ENCODE results near the gene NPTN. TPM values are rescaled to one million over a fixed set of nuclear protein-coding genes. Genes with fewer than 3 reads are reported as not detected.

Gene NPTN
- total RNA-seq, 1 experiment from 2014 or later: 90.9 TPM

DNA sequence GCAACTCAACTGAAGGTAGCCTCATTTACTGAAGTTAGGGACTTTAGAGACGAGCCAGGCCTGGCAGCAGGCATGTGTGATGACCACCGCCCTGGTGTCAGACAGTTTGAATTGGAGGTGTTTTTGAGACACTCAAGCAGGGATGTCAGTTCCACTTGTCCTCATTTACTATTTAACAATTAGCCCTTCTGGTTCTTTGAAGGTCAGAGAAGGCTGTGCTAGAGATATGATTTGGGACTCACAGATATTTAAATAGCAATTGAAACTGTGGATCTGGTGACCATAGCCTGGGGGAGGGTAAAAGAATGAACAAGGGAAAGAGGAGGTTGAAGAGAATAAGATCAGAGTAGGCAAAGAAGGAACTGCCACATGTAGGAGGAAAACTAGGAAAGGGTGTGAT, 115.6 kb downstream of the NPTN start:
- ATAC-seq: no peak
- Histone ChIP-seq H3K9me3 (ENCODE audit: control insufficient read depth in 1 of 2, insufficient read depth in 1 of 2, low read depth in 1 of 2, low read length in 2 of 2) (no peaks in the 10 kb centered on the region), H3K27me3 (ENCODE audit: insufficient read depth, low read length) (no peaks in the 10 kb centered on the region), H3K4me2 (ENCODE audit: low read length) (no peak overlapping the region), H3K9me2 (ENCODE audit: insufficient read depth) (no peaks in the 10 kb centered on the region), H3K4me3 (replicated peaks in 1 of 2; ENCODE audit: low read depth in 1 of 2, low read length in 2 of 2) (no peak overlapping the region), H4K20me1 (ENCODE audit: insufficient read depth) (no peaks in the 10 kb centered on the region), H3K79me2 (ENCODE audit: insufficient read depth, low read length) (no peaks in the 10 kb centered on the region), H2AFZ (ENCODE audit: low read depth, low read length, poor library complexity, severe bottlenecking) (no peak overlapping the region), H3K36me3 (ENCODE audit: control insufficient read depth in 1 of 2, insufficient read depth in 2 of 2, low read length in 2 of 2) (no peaks in the 10 kb centered on the region), H3K9ac (ENCODE audit: low read length) (no peak overlapping the region), H3K27ac (ENCODE audit: low read depth, low read length) (no peak overlapping the region), H3K4me1 (ENCODE audit: control insufficient read depth in 1 of 2, insufficient read depth in 2 of 2, low read length in 2 of 2) (no peaks in the 10 kb centered on the region)
- TF ChIP-seq SRF (IDR thresholded peaks at IDR 0.05; ENCODE audit: low read depth): no peak
- TF ChIP-seq REST (IDR thresholded peaks at IDR 0.05; ENCODE audit: low read depth): no peak
- no peak for TF ChIP-seq YY1 (IDR thresholded peaks at IDR 0.05; ENCODE audit: extremely low read depth, insufficient replicate concordance, low read depth, low read length)
- no peak for TF ChIP-seq JUND (IDR thresholded peaks at IDR 0.05)
- ChIA-PET CTCF (no interaction called here), RAD21 (ENCODE audit: low non-redundant PET in 1 of 2, low total read pairs in 2 of 2, uncharacterized antibody in 2 of 2, unreplicated experiment in 2 of 2) (no interaction called here), POLR2A (no interaction called here)
- BruUV-seq (replicated peaks): no TSS peak
- no peak for DNase-seq (ENCODE audit: low read depth, low spot score)
- intact Hi-C loops (cut with micrococcal nuclease): no loop called here

DNA sequence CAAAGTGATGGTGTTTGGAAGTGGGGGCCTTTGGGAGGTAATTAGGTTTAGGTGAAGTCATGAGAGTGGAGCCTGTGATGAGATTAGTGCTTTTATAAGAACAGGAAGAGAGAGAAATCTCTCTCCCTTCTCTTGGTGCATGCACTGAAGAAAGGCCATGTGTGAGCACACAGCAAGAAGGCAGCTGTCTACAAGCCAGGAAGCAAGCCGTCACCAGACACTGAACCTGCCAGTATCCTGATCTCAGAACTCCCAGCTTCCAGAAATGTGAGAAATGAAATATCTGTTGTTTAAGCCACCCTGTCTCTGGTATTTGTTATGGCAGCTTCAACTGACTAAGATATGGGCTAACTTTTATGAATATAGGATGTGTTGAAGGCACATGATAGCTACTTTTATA, 117.7 kb downstream of the NPTN start:
- Histone ChIP-seq H3K27me3 (ENCODE audit: insufficient read depth, low read length) (no peaks in the 10 kb centered on the region), H4K20me1 (ENCODE audit: insufficient read depth) (no peaks in the 10 kb centered on the region), H3K9me2 (ENCODE audit: insufficient read depth) (no peaks in the 10 kb centered on the region), H3K4me3 (replicated peaks in 1 of 2; ENCODE audit: low read depth in 1 of 2, low read length in 2 of 2) (no peak overlapping the region), H3K79me2 (ENCODE audit: insufficient read depth, low read length) (no peaks in the 10 kb centered on the region), H3K36me3 (ENCODE audit: control insufficient read depth in 1 of 2, insufficient read depth in 2 of 2, low read length in 2 of 2) (no peaks in the 10 kb centered on the region), H3K9me3 (ENCODE audit: control insufficient read depth in 1 of 2, insufficient read depth in 1 of 2, low read depth in 1 of 2, low read length in 2 of 2) (no peaks in the 10 kb centered on the region), H3K4me2 (ENCODE audit: low read length) (no peak overlapping the region), H3K4me1 (ENCODE audit: control insufficient read depth in 1 of 2, insufficient read depth in 2 of 2, low read length in 2 of 2) (no peaks in the 10 kb centered on the region), H2AFZ (ENCODE audit: low read depth, low read length, poor library complexity, severe bottlenecking) (no peak overlapping the region), H3K9ac (ENCODE audit: low read length) (no peak overlapping the region), H3K27ac (ENCODE audit: low read depth, low read length) (no peak overlapping the region)
- RAD21 ChIA-PET (ENCODE audit: low non-redundant PET in 1 of 2, low total read pairs in 2 of 2, uncharacterized antibody in 2 of 2, unreplicated experiment in 2 of 2): no interaction called here
- POLR2A ChIA-PET: no interaction called here
- CTCF ChIA-PET: no interaction called here
- intact Hi-C loops (cut with micrococcal nuclease): no loop called here
- ATAC-seq: no peak
- BruUV-seq (replicated peaks): no TSS peak
- TF ChIP-seq, protein P1, sequence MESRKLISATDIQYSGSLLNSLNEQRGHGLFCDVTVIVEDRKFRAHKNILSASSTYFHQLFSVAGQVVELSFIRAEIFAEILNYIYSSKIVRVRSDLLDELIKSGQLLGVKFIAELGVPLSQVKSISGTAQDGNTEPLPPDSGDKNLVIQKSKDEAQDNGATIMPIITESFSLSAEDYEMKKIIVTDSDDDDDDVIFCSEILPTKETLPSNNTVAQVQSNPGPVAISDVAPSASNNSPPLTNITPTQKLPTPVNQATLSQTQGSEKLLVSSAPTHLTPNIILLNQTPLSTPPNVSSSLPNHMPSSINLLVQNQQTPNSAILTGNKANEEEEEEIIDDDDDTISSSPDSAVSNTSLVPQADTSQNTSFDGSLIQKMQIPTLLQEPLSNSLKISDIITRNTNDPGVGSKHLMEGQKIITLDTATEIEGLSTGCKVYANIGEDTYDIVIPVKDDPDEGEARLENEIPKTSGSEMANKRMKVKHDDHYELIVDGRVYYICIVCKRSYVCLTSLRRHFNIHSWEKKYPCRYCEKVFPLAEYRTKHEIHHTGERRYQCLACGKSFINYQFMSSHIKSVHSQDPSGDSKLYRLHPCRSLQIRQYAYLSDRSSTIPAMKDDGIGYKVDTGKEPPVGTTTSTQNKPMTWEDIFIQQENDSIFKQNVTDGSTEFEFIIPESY (IDR thresholded peaks at IDR 0.05; ENCODE audit: extremely low read depth, insufficient replicate concordance, low read length): no peak
- TF ChIP-seq SIN3A (IDR thresholded peaks at IDR 0.05; ENCODE audit: low read depth) (no peak), CBX3 (IDR thresholded peaks at IDR 0.05; ENCODE audit: low read depth) (no peak), ATF3 (IDR thresholded peaks at IDR 0.05) (no peak), EZH2phosphoT487 (IDR thresholded peaks at IDR 0.05; ENCODE audit: borderline replicate concordance) (no peak), REST (IDR thresholded peaks at IDR 0.05; ENCODE audit: low read depth) (no peak), YY1 (IDR thresholded peaks at IDR 0.05; ENCODE audit: extremely low read depth, insufficient replicate concordance, low read depth, low read length) (no peak)
- DNase-seq (ENCODE audit: low read depth, low spot score): no peak

Measured in HCT116 (cell line).